ENCODE data around the gene ZNF267.
"Not testable (repeated sequence)": the region's sequence is repeated elsewhere in the genome, so short reads cannot be mapped to it uniquely, and the experiment has no call there.

ZNF267 gene

DNA sequence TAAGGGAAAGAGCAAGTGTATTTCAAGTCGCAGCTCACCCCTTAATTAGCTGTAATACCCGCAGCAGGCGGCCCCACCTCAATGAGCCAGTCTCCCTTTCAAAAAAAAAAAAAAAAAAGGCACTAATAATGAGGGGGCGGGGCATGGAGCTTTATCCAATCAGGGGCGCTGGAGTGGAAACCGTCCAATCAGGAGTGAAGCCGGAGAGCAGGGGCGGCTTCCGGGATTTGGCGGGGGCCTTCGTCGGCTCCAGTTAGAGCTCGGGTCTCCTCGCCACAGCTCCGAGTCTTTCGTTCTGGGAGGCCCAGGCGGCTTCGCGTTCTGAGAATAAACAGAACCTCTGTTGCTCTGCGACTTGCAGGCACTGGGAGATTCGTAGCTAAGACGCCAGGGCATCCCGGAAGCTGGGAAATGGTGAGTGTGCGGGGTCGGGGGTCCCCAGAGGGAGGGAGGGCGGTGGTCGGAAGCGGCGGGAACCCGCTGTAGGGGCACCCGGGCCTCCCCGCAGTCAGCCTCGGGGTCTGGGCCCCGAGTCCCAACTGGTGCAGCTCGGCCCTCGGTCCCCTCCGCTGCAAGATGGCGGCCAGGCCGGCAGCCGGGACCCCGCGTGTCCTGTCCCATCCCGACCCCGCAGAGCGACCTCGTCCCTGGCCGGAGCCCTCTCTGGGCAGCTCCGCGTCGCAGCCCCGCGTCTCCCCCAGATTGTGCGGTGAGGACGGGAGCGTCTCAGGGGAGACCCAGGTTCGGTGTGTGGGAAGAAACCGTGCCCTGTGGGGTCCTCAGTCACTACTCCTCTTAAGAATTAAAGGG is at the start of gene ZNF267:
TSS of gene ZNF267 (plus strand) at position 252 of the 810 bp plus-strand sequence. CDS start at position 412, 160 bp downstream.
- peak; percentile 89 for DNase-seq

DNA sequence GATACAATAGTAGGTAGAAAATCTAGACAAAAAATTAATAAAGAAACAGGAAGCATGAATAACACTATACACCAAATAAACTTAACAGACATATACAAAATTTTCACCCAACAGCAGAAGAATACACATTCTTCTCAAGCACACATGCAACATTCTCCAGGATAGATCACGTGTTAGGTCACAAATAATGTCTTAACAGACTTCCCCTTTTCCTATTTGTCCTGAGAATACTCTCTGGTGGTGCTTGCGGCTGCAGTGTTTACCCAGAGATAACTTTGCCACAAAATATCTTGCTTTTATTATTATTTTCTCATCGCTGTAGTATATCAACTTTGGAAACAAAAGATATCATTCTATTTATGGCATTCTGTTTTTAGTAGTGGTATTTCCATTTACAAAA is 40.6 kb upstream of the ZNF267 start:
- DNase-seq, result no peak

DNA sequence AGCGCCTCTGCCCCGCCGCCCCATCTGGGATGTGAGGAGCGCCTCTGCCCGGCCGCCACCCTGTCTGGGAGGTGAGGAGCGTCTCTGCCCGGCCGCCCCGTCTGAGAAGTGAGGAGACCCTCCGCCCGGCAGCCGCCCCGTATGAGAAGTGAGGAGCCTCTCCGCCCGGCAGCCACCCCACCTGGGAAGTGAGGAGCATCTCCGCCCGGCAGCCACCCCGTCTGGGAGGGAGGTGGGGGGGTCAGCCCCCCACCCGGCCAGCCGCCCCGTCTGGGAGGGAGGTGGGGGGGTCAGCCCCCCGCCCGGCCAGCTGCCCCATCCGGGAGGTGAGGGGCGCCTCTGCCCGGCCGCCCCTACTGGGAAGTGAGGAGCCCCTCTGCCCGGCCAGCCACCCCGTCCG is 37.2 kb upstream of the ZNF267 start:
- DNase-seq, result not testable (repeated sequence)

DNA sequence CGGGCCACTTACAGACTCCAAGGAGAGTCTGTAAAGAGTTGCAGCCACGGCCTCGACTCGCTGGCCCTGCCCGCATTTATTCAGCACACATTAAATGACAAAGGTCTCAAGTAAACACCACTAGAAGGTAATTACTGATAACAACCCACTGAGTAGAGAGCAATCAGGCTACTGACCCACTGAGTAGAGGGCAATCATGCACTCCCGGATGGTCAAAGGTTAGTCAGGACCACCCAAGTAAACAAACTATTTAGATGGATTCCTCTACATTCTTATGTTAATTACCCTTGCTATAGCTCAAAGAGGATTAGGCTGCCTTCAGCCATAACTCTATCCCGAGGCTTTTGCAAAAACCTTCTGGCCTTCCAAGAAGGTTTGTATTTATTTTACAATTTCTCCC is 30.7 kb upstream of the ZNF267 start:
- no peak for DNase-seq

DNA sequence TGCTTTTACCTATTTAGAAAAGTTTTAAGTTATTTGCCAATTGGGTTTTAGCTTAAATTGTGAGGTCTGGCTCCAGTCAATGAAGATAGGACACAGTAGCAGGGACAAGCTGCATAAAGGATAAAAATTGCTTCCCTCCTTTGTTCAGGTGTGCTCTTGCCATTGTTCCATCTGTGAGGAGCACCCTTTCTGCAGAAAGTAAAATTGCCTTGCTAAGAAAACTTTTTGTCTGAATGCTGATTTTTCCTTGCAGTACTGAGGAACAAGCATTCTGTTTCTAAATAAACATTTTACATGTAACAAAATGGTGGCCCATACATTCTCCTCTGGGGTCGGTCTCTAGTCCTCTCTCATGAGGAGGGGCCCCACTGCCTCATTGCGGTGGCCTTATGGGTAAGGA is 25.0 kb upstream of the ZNF267 start:
- DNase-seq, result not testable (repeated sequence)

DNA sequence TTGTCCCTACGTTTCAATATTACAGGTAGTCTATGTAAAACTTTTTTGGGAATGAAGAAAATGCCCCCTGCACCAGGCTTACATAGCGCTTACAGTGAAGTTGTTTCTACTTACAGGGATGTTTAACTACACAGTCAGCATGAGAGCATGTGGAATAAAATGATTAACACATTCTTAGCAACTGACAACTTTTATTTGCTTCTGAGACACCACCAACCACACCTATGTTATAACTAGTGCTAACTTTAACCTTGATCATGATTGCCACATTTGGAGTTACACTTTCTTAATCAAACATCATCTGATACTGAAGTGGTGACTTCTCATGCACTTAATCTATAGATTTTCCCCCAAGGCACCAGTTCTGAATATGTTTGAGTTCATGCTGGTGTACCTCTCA is 20.3 kb upstream of the ZNF267 start:
- no peak for DNase-seq

DNA sequence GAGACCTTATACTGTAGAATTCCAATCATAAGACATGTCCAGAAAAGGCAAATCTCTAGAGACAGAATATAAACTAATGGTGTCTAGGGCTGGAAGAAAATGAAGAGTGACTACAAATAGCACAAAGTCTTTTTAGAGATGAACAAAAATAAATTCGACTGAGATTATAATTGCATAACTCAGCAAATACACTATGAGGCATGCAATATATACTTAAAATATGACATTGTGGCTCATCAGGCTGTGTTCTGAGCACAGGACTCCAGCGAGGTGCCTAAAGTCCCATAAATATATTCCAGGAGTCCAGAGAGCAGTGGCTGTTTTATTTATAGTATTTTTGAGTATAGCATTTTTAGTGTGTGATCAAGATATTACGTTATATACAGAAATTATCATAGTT is 13.1 kb upstream of the ZNF267 start:
- DNase-seq, result no peak

DNA sequence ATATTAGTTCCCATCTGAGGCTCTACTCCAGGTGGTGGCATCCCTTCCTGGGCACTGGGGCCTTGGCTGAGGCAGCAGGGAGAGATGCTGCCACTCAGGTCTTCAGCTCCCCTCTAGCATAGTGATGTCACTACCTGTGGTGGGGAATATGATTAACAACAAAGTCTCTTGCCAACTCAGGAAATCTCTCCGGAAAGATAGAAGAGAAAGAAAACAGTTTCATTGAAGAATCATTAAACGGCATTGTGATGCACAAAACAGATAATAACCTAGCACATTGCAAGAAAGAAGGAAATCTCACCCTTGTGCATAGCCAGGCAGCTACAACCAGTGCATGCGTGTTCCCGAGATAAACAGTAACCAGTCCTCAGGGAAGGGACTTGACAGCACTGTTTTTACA is 12.2 kb upstream of the ZNF267 start:
- no peak for DNase-seq

DNA sequence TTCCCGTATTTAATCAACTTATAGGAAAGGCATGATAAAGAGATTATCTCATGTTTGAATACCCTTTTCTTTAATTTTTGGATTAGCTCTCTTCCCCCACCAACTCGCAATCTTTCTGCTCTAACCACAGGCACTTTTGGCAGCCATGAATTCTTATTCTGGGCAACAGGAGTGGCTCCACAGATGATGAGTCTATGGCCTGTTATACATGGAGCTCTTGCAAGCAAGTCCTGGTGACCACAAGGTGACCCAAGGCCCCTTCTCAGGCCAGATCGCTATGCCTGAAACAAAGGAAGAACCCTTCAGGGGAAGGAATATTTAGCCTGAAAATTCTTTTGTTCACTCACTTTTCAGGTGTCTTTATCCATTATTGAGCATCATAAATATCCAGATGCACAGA is 10.8 kb upstream of the ZNF267 start:
- no peak for DNase-seq

DNA sequence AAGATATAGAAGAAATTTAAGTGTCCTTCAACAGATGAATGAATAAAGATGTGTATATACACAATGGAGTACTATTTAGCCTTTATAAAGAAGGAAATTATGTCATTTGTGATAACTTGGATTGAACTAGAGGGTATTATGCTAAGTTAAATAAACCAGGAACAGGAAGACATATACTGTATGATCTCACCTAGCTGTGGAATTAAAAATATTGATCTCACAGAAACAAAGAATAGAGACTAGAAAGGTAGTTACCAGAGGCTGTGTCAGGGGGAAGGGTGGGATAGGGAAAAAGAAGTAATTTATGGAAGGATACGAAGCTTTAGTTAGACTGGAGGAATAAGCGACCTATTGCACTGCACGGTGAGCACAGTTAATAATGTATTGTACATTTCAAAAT is 5.4 kb upstream of the ZNF267 start:
- DNase-seq, result no peak

DNA sequence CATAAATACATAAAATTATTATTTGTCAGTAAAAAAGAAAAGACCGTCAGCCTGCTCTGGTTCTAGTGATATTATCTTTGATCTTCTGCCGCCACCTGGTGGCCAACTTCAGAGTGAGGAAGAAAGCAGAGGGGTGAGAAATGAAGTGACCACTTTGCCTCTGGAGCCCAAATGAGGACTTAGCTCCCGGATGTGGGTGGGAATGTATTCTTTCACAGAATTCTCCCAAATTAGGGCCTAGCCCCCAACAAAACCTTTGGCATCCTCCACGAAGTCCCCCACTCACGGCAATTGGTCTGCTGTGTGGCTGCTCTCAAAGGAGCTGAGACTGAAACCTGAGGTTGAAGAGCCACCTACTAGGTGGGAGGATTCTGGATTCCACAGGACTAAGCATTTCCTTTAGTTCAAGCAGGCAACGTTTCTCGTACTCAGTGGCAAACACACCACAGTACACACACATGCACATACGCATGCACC is 4.9 kb upstream of the ZNF267 start:
- DNase-seq, result peak; percentile 81

DNA sequence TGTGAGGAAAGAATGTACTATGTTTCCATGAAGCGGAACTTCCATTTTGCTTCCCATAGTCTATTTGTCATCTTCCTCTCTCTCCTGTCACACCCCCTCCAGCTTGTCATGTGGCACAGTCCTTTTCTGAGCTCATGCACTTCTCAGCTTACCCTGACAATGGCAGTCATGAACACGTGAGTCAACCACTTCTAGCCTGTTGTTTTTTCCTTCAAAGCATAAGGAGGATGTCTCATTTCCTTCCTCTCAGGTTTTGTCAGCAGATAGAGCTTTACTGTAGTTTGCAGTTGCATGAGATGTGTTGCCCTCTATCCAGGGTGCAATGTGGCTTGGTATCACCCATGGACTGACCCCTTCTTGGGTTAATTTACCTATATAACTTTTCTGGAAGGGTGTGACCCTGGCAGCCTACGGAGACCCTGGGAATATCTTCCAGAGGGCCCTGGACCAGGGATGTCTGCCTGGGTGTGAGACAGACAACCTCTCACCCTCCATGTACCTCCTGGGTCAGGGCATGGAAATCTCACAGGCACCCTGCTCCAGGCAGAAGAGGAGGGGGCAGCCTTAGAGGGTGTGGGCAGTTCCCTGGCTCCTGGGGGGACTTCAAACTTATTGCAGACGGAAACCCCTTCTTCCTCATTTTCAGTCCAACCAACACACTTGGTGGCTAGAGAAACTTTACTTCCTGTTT is 4.0 kb upstream of the ZNF267 start:
- DNase-seq, result peak; percentile 63

DNA sequence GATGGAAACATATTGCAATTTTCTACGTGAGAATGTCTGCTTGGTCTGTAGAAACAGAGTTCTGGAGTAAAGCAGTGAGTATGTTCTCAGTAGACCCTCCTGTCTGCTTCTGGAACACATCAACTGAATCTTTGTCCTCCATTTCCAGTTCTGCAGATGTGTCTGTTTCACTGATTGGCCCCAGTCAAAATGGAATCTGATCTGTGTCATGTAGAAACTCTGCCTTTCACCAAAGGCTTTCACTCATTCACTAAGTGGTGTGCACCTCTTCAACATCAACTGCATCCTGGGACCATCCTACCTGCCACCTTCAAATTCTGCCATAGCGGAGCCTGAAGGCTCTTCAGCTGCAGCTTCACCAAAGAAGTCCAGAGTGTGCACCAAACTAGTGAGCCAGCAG is 2.8 kb upstream of the ZNF267 start:
- no peak for DNase-seq

DNA sequence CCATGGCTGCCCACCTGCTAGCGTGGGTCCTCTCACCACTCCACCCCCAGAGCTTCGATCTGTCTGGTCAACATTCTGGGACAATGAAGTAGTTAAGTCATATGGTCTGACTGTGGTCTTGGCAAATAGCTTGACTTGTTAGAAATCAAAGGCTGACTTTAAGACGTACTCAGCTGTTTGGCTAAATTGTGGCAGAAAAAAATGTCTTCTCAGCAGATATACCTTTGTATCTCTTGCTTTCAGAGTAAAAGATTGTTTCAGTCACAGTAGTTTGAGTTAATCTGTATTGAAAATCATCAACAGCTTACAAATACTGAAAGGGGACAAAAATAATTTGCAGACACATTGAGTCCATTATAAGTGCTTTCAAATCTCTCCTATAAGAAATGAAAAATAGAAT is 2.1 kb upstream of the ZNF267 start:
- no peak for DNase-seq

DNA sequence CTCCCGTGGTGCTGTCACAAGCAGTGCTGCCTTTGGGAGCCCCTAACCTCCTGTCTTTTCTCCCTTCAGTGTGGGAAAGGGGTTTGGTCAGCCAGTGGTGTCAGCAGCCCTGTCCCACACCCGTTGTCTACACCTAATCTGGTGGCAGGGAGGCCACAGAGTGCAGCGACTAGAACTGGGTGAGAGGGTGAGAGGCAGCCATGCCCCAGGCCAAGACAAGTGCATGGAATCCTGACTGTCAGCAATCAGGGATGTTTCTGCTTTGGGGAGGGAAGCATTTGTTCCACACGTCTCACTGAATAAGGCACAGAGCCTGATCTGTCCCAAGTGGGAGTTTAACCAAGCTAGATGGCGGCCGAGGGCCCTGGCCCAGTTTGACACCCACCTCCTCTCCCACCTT is 1.4 kb upstream of the ZNF267 start:
- DNase-seq, result no peak

DNA sequence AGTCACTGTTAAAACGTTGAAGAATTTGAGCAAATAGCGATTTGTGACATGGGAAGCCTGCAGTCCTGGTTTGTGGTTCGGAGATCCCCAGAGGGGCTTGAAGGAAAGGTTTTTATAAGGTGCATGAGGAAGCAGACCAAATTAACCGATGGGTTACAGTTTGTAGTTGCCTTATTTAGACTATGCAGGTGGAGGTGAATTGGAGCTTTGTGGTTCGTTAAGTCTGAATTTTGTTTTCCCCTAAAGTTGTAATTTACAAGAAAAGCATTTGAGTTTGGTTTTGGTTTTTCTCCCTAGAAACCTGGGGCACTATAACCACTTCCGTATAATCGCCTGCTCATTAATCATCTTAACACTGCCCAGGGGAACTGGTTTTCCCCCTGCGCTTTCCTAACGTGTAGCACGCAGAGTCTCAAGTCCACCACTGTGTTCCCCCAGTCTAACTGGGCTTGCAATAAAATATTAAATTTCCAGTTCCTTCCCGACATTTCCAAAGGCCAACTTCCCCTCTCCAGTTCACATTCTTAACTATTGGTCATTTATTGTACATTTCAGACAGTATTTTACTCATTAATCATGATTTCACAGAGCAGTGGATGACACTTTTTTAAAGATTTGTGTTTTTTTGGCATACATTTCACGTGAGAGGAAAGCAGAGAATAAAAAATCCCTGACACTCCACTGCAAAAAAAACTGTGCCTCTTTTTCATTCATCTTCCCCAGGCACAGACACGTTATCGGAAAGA is 932 bp downstream of the ZNF267 start:
- no peak for DNase-seq

DNA sequence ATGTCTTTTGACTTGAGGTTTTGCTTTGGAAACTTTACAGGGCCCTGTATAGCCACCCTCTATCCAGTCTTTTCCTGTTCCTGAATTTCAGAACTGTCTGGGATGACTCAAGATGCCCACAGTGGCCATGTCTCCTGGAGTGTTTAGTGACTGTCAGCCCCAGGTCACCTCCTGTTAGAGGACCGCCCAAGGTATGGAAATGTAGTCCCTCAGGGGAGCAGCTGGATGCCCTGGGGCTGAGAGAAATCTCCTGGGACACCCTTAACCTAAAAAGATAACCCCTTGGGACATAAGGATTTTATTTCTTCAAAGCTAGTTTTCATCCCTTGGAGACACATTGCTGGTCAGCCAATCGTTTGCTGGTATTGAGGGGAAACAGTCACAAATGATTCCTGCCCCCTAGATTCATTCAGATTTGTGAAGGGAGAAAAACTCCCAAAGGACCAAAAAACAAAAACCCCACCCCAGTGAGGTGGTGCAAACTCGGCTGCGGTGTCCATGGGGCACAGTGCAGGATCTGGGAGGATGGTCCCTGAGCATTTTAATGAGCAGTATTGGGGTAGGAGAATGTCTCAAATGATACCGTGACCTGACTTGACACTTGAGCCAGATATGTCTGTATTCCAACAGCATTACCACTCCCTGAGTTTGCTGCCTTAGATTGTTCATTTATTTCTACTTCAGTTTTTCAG is 1.7 kb downstream of the ZNF267 start:
- peak; percentile 43 for DNase-seq

DNA sequence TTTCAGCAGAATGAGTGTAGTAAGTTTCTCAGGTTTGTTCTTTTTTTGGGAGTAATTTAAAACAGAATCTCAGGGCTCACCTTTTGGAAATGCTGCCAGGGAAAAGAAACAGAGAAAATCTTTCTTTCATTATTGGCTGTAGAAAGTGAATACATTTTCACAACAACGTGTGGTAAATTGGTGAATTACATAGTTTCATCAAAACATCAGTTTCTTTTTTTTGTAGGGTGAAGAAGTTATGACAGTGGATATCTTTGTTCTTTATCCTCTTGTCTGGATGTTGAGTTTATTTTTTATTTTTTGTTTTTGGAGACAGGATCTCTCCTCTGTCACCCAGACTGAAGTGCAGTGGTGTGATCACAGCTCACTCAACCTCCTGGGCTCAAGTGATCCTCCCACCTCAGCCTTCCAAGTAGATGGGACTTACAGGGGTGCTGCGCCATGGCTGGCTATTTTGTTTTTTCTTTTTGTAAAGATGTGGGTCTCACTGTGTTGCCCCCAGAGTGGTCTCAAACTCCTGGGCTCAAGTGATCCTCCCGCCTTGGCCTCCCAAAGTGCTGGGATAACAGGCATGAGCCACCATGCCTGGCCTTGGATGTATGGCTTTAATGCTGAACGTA is 2.4 kb downstream of the ZNF267 start:
- no peak for DNase-seq

DNA sequence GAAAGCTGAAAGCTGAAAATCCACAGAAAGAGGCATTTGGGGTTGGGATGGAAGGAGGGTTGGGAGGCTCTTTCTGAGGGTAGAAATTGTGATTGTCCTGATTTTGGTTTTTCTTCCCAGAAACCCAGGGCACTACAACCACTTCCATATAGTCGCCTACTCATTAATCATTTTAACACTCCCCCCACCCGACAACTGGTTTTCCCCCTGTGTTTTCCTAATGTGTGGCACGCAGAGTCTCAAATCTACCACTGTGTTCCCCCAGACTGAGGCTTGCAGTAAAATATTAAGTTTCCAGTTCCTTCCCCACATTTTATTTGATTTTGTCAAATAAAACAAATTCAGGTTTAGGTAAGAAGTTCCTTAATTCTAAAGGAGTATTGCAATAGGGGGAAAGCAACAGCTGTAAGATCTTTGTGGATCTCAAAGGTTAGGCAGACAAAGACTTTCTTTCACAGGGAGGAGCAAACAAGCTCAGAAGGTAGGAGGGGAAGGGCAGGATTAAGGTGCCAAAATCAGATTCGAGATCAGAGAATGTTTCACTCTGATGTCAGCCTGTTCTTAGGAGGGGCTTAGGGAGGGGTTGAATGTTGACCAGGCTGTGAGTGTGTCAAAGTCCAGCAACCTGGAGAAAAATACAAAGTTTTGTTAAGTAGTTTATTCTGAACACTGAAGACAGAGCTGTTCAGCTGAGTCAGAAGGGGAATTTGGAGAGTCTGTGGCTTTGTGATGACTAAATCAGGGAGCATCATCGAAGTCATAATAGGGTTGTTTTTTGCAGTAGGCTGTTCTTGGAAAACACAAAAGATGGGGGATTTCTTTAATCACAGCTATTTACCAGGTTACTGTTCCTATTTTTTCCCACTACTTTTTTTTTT is 3.6 kb downstream of the ZNF267 start:
- DNase-seq, result no peak

DNA sequence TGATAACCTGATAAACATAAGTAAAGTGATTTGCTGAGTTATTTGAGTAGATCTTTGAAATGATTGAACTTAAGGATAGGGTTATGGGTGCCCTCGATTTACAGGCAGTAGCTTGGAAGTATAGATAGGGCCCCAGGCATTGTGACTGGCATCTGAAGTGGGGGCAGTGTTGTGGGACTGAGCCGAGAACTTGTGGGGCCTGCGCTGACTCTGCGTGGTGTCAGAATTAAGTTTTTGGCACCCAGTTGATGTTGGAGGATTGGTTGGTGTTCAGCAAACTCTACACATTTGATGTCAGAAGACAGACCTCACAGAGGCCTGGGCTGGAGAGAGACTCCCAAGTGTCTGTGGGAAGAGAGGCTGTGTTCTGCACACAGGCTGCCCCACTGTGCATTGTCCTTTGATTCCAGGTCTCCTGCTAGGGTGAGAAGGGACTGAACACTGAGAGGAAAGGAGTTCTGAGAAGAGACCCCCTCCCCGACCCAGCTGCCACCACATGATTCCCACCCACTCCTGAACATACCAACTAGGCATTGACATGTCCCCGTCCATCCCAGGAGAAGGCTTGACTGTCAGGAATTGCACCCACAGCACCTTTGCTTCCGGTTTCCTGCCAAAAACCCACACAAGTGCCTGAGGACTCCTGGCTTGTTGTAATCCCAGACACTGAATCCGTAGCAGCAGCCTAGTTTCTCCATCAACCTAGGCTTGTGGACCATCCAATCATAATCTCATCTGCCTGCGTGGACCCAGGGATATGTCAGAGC is 4.5 kb downstream of the ZNF267 start:
- DNase-seq, result no peak

DNA sequence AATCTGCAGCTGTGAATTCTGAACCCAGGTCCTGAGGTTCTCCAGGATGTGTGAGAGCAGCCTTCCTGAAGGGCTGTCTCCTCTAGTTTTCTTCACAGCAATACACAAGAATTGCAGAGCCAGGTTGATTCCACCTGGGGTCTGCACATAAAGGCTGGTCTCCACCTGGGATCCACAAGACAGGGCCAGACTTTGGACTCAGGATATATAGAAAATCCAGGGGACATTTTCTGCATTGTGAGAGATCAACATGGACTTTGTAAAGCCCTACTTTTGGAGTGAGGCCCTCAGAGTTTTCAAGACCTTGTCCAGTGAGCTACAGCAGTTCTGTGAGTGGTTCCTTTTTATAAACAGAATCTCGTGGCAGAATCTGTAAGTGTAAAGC is 6.3 kb downstream of the ZNF267 start:
- DNase-seq, result no peak

Data from activated T-cell treated with anti-CD3 and anti-CD28 coated beads, Interleukin-2, amount 50 U/mL, for 1 hour (primary cell).